ENCODE data around the gene DAGLA.

The DAGLA gene

GRCh38 chr11:61679893-61680621, at the start of gene DAGLA:
Gene DAGLA, plus strand, starts transcription at chr11:61680391. Its CDS starts 39,765 bp downstream, at chr11:61720156.
- H3K9ac ChIP-seq (ENCODE audit: low read depth in 1 of 2, low read length in 2 of 2), result peak within 1 kb of the TSS; percentile 4 to 48
- H3K27ac ChIP-seq (ENCODE audit: low read depth, low read length), result no peak within 1 kb of the TSS
- H3K4me1 ChIP-seq (ENCODE audit: control insufficient read depth in 1 of 2, insufficient read depth in 2 of 2, low read length in 2 of 2), result peaks cover 36 to 39% of the 10 kb centered on the region in 2 donors
- peak within 1 kb of the TSS; percentile 63 to 65 for H3K4me3 ChIP-seq (ENCODE audit: low read depth in 1 of 2, low read length in 2 of 2)
- H3K27me3 ChIP-seq (ENCODE audit: control insufficient read depth in 1 of 2, insufficient read depth in 2 of 2, low read length in 2 of 2), result peaks cover 0 to 13% of the 10 kb centered on the region in 2 donors
- no peaks in the 10 kb centered on the region for H3K36me3 ChIP-seq (ENCODE audit: control insufficient read depth in 1 of 2, insufficient read depth in 2 of 2, low read length in 2 of 2)
- no peaks in the 10 kb centered on the region for H3K9me3 ChIP-seq (ENCODE audit: control insufficient read depth in 1 of 2, low read length in 2 of 2)

- H3K27me3 ChIP-seq (ENCODE audit: control insufficient read depth in 1 of 2, insufficient read depth in 2 of 2, low read length in 2 of 2), result peaks cover 0 to 4% of the 10 kb centered on the region in 2 donors
- no peaks in the 10 kb centered on the region for H3K4me1 ChIP-seq (ENCODE audit: control insufficient read depth in 1 of 2, insufficient read depth in 2 of 2, low read length in 2 of 2)
- H3K9me3 ChIP-seq (ENCODE audit: control insufficient read depth in 1 of 2, low read length in 2 of 2), result no peaks in the 10 kb centered on the region
- H3K4me3 ChIP-seq (ENCODE audit: low read depth in 1 of 2, low read length in 2 of 2), result no peak overlapping the region
- H3K9ac ChIP-seq (ENCODE audit: low read depth in 1 of 2, low read length in 2 of 2), result no peak overlapping the region
- H3K36me3 ChIP-seq (ENCODE audit: control insufficient read depth in 1 of 2, insufficient read depth in 2 of 2, low read length in 2 of 2), result no peaks in the 10 kb centered on the region
- H3K27ac ChIP-seq (ENCODE audit: low read depth, low read length), result no peak overlapping the region
These were observed 48.1 kb upstream of the DAGLA start for GRCh38 chr11:61632096-61632495.

- no peaks in the 10 kb centered on the region for H3K4me1 ChIP-seq (ENCODE audit: control insufficient read depth in 1 of 2, insufficient read depth in 2 of 2, low read length in 2 of 2)
- H3K27me3 ChIP-seq (ENCODE audit: control insufficient read depth in 1 of 2, insufficient read depth in 2 of 2, low read length in 2 of 2), result no peaks in the 10 kb centered on the region
- H3K36me3 ChIP-seq (ENCODE audit: control insufficient read depth in 1 of 2, insufficient read depth in 2 of 2, low read length in 2 of 2), result no peaks in the 10 kb centered on the region
- no peak overlapping the region for H3K9ac ChIP-seq (ENCODE audit: low read depth in 1 of 2, low read length in 2 of 2)
- H3K9me3 ChIP-seq (ENCODE audit: control insufficient read depth in 1 of 2, low read length in 2 of 2), result no peaks in the 10 kb centered on the region
- no peak overlapping the region for H3K27ac ChIP-seq (ENCODE audit: low read depth, low read length)
- H3K4me3 ChIP-seq (ENCODE audit: low read depth in 1 of 2, low read length in 2 of 2), result no peak overlapping the region
These were observed 44.9 kb upstream of the DAGLA start for GRCh38 chr11:61635304-61635703.

- no peaks in the 10 kb centered on the region for H3K4me1 ChIP-seq (ENCODE audit: control insufficient read depth in 1 of 2, insufficient read depth in 2 of 2, low read length in 2 of 2)
- H3K9me3 ChIP-seq (ENCODE audit: control insufficient read depth in 1 of 2, low read length in 2 of 2), result no peaks in the 10 kb centered on the region
- no peak overlapping the region for H3K9ac ChIP-seq (ENCODE audit: low read depth in 1 of 2, low read length in 2 of 2)
- no peaks in the 10 kb centered on the region for H3K27me3 ChIP-seq (ENCODE audit: control insufficient read depth in 1 of 2, insufficient read depth in 2 of 2, low read length in 2 of 2)
- no peaks in the 10 kb centered on the region for H3K36me3 ChIP-seq (ENCODE audit: control insufficient read depth in 1 of 2, insufficient read depth in 2 of 2, low read length in 2 of 2)
- H3K4me3 ChIP-seq (ENCODE audit: low read depth in 1 of 2, low read length in 2 of 2), result no peak overlapping the region
- no peak overlapping the region for H3K27ac ChIP-seq (ENCODE audit: low read depth, low read length)
These were observed 44.4 kb upstream of the DAGLA start for GRCh38 chr11:61635787-61636186.

- H3K4me1 ChIP-seq (ENCODE audit: control insufficient read depth in 1 of 2, insufficient read depth in 2 of 2, low read length in 2 of 2), result no peaks in the 10 kb centered on the region
- H3K27me3 ChIP-seq (ENCODE audit: control insufficient read depth in 1 of 2, insufficient read depth in 2 of 2, low read length in 2 of 2), result no peaks in the 10 kb centered on the region
- H3K36me3 ChIP-seq (ENCODE audit: control insufficient read depth in 1 of 2, insufficient read depth in 2 of 2, low read length in 2 of 2), result no peaks in the 10 kb centered on the region
- H3K4me3 ChIP-seq (ENCODE audit: low read depth in 1 of 2, low read length in 2 of 2), result no peak overlapping the region
- no peaks in the 10 kb centered on the region for H3K9me3 ChIP-seq (ENCODE audit: control insufficient read depth in 1 of 2, low read length in 2 of 2)
- no peak overlapping the region for H3K9ac ChIP-seq (ENCODE audit: low read depth in 1 of 2, low read length in 2 of 2)
- no peak overlapping the region for H3K27ac ChIP-seq (ENCODE audit: low read depth, low read length)
These were observed 43.5 kb upstream of the DAGLA start for GRCh38 chr11:61636676-61637075.

GRCh38 chr11:61637277-61637676, 42.9 kb upstream of the DAGLA start:
- Histone ChIP-seq H3K27me3 (ENCODE audit: control insufficient read depth in 1 of 2, insufficient read depth in 2 of 2, low read length in 2 of 2) (no peaks in the 10 kb centered on the region), H3K36me3 (ENCODE audit: control insufficient read depth in 1 of 2, insufficient read depth in 2 of 2, low read length in 2 of 2) (no peaks in the 10 kb centered on the region), H3K27ac (ENCODE audit: low read depth, low read length) (no peak overlapping the region), H3K9ac (ENCODE audit: low read depth in 1 of 2, low read length in 2 of 2) (no peak overlapping the region), H3K4me1 (ENCODE audit: control insufficient read depth in 1 of 2, insufficient read depth in 2 of 2, low read length in 2 of 2) (no peaks in the 10 kb centered on the region), H3K4me3 (ENCODE audit: low read depth in 1 of 2, low read length in 2 of 2) (no peak overlapping the region), H3K9me3 (ENCODE audit: control insufficient read depth in 1 of 2, low read length in 2 of 2) (no peaks in the 10 kb centered on the region)

- Histone ChIP-seq H3K9ac (ENCODE audit: low read depth in 1 of 2, low read length in 2 of 2) (no peak overlapping the region), H3K4me1 (ENCODE audit: control insufficient read depth in 1 of 2, insufficient read depth in 2 of 2, low read length in 2 of 2) (no peaks in the 10 kb centered on the region), H3K27me3 (ENCODE audit: control insufficient read depth in 1 of 2, insufficient read depth in 2 of 2, low read length in 2 of 2) (peaks cover 0 to 1% of the 10 kb centered on the region in 2 donors), H3K9me3 (ENCODE audit: control insufficient read depth in 1 of 2, low read length in 2 of 2) (no peaks in the 10 kb centered on the region), H3K27ac (ENCODE audit: low read depth, low read length) (no peak overlapping the region), H3K36me3 (ENCODE audit: control insufficient read depth in 1 of 2, insufficient read depth in 2 of 2, low read length in 2 of 2) (no peaks in the 10 kb centered on the region), H3K4me3 (ENCODE audit: low read depth in 1 of 2, low read length in 2 of 2) (no peak overlapping the region)
These were observed 40.3 kb upstream of the DAGLA start for GRCh38 chr11:61639816-61640443.

- no peak overlapping the region for H3K9ac ChIP-seq (ENCODE audit: low read depth in 1 of 2, low read length in 2 of 2)
- H3K27ac ChIP-seq (ENCODE audit: low read depth, low read length), result no peak overlapping the region
- no peaks in the 10 kb centered on the region for H3K36me3 ChIP-seq (ENCODE audit: control insufficient read depth in 1 of 2, insufficient read depth in 2 of 2, low read length in 2 of 2)
- no peak overlapping the region for H3K4me3 ChIP-seq (ENCODE audit: low read depth in 1 of 2, low read length in 2 of 2)
- H3K9me3 ChIP-seq (ENCODE audit: control insufficient read depth in 1 of 2, low read length in 2 of 2), result no peaks in the 10 kb centered on the region
- no peaks in the 10 kb centered on the region for H3K4me1 ChIP-seq (ENCODE audit: control insufficient read depth in 1 of 2, insufficient read depth in 2 of 2, low read length in 2 of 2)
- peaks cover 0 to 3% of the 10 kb centered on the region in 2 donors for H3K27me3 ChIP-seq (ENCODE audit: control insufficient read depth in 1 of 2, insufficient read depth in 2 of 2, low read length in 2 of 2)
These were observed 38.0 kb upstream of the DAGLA start for GRCh38 chr11:61642162-61642561.

GRCh38 chr11:61645179-61645868, 34.9 kb upstream of the DAGLA start:
- Histone ChIP-seq H3K9ac (ENCODE audit: low read depth in 1 of 2, low read length in 2 of 2) (no peak overlapping the region), H3K9me3 (ENCODE audit: control insufficient read depth in 1 of 2, low read length in 2 of 2) (no peaks in the 10 kb centered on the region), H3K36me3 (ENCODE audit: control insufficient read depth in 1 of 2, insufficient read depth in 2 of 2, low read length in 2 of 2) (no peaks in the 10 kb centered on the region), H3K27me3 (ENCODE audit: control insufficient read depth in 1 of 2, insufficient read depth in 2 of 2, low read length in 2 of 2) (peaks cover 0 to 3% of the 10 kb centered on the region in 2 donors), H3K4me3 (ENCODE audit: low read depth in 1 of 2, low read length in 2 of 2) (no peak overlapping the region), H3K27ac (ENCODE audit: low read depth, low read length) (no peak overlapping the region), H3K4me1 (ENCODE audit: control insufficient read depth in 1 of 2, insufficient read depth in 2 of 2, low read length in 2 of 2) (no peaks in the 10 kb centered on the region)

- peaks cover 0 to 3% of the 10 kb centered on the region in 2 donors for H3K27me3 ChIP-seq (ENCODE audit: control insufficient read depth in 1 of 2, insufficient read depth in 2 of 2, low read length in 2 of 2)
- no peaks in the 10 kb centered on the region for H3K36me3 ChIP-seq (ENCODE audit: control insufficient read depth in 1 of 2, insufficient read depth in 2 of 2, low read length in 2 of 2)
- H3K4me3 ChIP-seq (ENCODE audit: low read depth in 1 of 2, low read length in 2 of 2), result no peak overlapping the region
- H3K9ac ChIP-seq (ENCODE audit: low read depth in 1 of 2, low read length in 2 of 2), result no peak overlapping the region
- H3K27ac ChIP-seq (ENCODE audit: low read depth, low read length), result no peak overlapping the region
- H3K4me1 ChIP-seq (ENCODE audit: control insufficient read depth in 1 of 2, insufficient read depth in 2 of 2, low read length in 2 of 2), result peaks cover 0 to 5% of the 10 kb centered on the region in 2 donors
- no peaks in the 10 kb centered on the region for H3K9me3 ChIP-seq (ENCODE audit: control insufficient read depth in 1 of 2, low read length in 2 of 2)
These were observed 32.7 kb upstream of the DAGLA start for GRCh38 chr11:61647529-61647928.
